Left ventricle myocardium inferior (tissue), 1 donor: ENCODE results near the gene TDRD15. TPM values are rescaled to one million over a fixed set of nuclear protein-coding genes. Genes with fewer than 3 reads are reported as not detected.

ENCODE experiments used
- DNase-seq: peaks from one replicate; pipeline ENCODE4 v3.0.0-alpha.2; 2020
- H3K27ac ChIP-seq: fragments of 200-600 bp; replicated peaks from 2 replicates; pipeline ENCODE4 v1.8.0; 2021
- H3K27me3 ChIP-seq: fragments of 200-600 bp; 2 replicates; pipeline ENCODE4 v1.8.0; 2021; ENCODE audit warnings: low read depth
- H3K36me3 ChIP-seq: fragments of 200-600 bp; 2 replicates; pipeline ENCODE4 v1.8.0; 2021
- H3K4me1 ChIP-seq: fragments of 200-600 bp; 2 replicates; pipeline ENCODE4 v1.8.0; 2021
- H3K4me3 ChIP-seq: fragments of 200-600 bp; 2 replicates; pipeline ENCODE4 v1.8.0; 2021; ENCODE audit warnings: mild to moderate bottlenecking, moderate library complexity
- H3K9me3 ChIP-seq: fragments of 200-600 bp; replicated peaks from 2 replicates; pipeline ENCODE4 v1.8.0; 2021
- CTCF ChIP-seq: fragments of 200-600 bp; IDR thresholded peaks from 2 replicates; pipeline ENCODE4 v1.8.0; 2021; ENCODE audit warnings: antibody characterized with exemption, mild to moderate bottlenecking, borderline replicate concordance
- intact Hi-C: fragments of 100-400 bp; cut with micrococcal nuclease; formaldehyde crosslinking; loops from one replicate; pipeline ENCODE4 v1.11.0; 2022
- total RNA-seq: library from RNA; stranded (reverse); fragmentation: NEBNext Ultra II Directional; extraction: Animal tissue kit (Norgen Biotek cat#: 25700); gene quantifications from one replicate; pipeline ENCODE4 v1.2.1, GENCODE V29; 2021
- donor health status: DM: no; HTN: yes; CAD: no; lungs with severe emphysema.

The TDRD15 gene
- total RNA-seq, 1 donor from 2014 or later, result not detected

GRCh38 chr2:21181957-21182356 is 58.2 kb downstream of the TDRD15 start:
- TF ChIP-seq CTCF, result no peak
- DNase-seq, result no peak
- Histone ChIP-seq H3K27me3 (no peaks in the 10 kb centered on the region), H3K4me1 (no peaks in the 10 kb centered on the region), H3K4me3 (no peak overlapping the region), H3K27ac (no peak overlapping the region), H3K9me3 (no peaks in the 10 kb centered on the region), H3K36me3 (no peaks in the 10 kb centered on the region)
- intact Hi-C loops, result no loop called here

GRCh38 chr2:21183306-21183705 is 59.5 kb downstream of the TDRD15 start:
- H3K27ac ChIP-seq, result no peak overlapping the region
- no peaks in the 10 kb centered on the region for H3K4me1 ChIP-seq
- no peaks in the 10 kb centered on the region for H3K27me3 ChIP-seq
- DNase-seq, result no peak
- no peak for TF ChIP-seq CTCF
- intact Hi-C loops, result no loop called here
- no peaks in the 10 kb centered on the region for H3K9me3 ChIP-seq
- H3K36me3 ChIP-seq, result no peaks in the 10 kb centered on the region
- H3K4me3 ChIP-seq, result no peak overlapping the region

- intact Hi-C loops, result no loop called here
- Histone ChIP-seq H3K4me3 (no peak overlapping the region), H3K27me3 (no peaks in the 10 kb centered on the region), H3K27ac (no peak overlapping the region), H3K4me1 (no peaks in the 10 kb centered on the region), H3K9me3 (no peaks in the 10 kb centered on the region), H3K36me3 (no peaks in the 10 kb centered on the region)
- no peak for TF ChIP-seq CTCF
- no peak for DNase-seq
These were observed 60.0 kb downstream of the TDRD15 start for GRCh38 chr2:21183726-21184125.

- H3K4me3 ChIP-seq, result no peak overlapping the region
- no peaks in the 10 kb centered on the region for H3K27me3 ChIP-seq
- no peaks in the 10 kb centered on the region for H3K9me3 ChIP-seq
- no peaks in the 10 kb centered on the region for H3K36me3 ChIP-seq
- intact Hi-C loops, result no loop called here
- H3K4me1 ChIP-seq, result no peaks in the 10 kb centered on the region
- no peak overlapping the region for H3K27ac ChIP-seq
- TF ChIP-seq CTCF, result no peak
- DNase-seq, result no peak
These were observed 67.8 kb downstream of the TDRD15 start for GRCh38 chr2:21191535-21191934.

Other genes starting within 250 kb of the TDRD15 start
- gene APOB, start 79.9 kb upstream of the TDRD15 start, total RNA-seq, result 9.1 TPM